ENCODE data around the gene YPEL2.
"Not testable (repeated sequence)": the region's sequence is repeated elsewhere in the genome, so short reads cannot be mapped to it uniquely, and the experiment has no call there.

Gene YPEL2, protein sequence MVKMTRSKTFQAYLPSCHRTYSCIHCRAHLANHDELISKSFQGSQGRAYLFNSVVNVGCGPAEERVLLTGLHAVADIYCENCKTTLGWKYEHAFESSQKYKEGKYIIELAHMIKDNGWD

GRCh38 chr17:59331129-59331928, at the start of gene YPEL2:
Gene YPEL2 (plus strand): TSS chr17:59331655. CDS start chr17:59353410, 21,755 bp downstream.
- Histone ChIP-seq H3K27me3 (replicated peaks; ENCODE audit: control insufficient read depth, insufficient read depth, low read length) (no peaks in the 10 kb centered on the region), H3K36me3 (ENCODE audit: control insufficient read depth, insufficient read depth, low read length) (no peaks in the 10 kb centered on the region), H3K4me3 (replicated peaks; ENCODE audit: low read depth, low read length) (peak within 1 kb of the TSS; percentile 70)
- TF ChIP-seq, protein P1, sequence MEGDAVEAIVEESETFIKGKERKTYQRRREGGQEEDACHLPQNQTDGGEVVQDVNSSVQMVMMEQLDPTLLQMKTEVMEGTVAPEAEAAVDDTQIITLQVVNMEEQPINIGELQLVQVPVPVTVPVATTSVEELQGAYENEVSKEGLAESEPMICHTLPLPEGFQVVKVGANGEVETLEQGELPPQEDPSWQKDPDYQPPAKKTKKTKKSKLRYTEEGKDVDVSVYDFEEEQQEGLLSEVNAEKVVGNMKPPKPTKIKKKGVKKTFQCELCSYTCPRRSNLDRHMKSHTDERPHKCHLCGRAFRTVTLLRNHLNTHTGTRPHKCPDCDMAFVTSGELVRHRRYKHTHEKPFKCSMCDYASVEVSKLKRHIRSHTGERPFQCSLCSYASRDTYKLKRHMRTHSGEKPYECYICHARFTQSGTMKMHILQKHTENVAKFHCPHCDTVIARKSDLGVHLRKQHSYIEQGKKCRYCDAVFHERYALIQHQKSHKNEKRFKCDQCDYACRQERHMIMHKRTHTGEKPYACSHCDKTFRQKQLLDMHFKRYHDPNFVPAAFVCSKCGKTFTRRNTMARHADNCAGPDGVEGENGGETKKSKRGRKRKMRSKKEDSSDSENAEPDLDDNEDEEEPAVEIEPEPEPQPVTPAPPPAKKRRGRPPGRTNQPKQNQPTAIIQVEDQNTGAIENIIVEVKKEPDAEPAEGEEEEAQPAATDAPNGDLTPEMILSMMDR (IDR thresholded peaks at IDR 0.05; ENCODE audit: insufficient read depth, low read length, poor library complexity, severe bottlenecking), result no peak
- peak; percentile 86 for DNase-seq (ENCODE audit: extremely low read depth, insufficient read length)

DNA sequence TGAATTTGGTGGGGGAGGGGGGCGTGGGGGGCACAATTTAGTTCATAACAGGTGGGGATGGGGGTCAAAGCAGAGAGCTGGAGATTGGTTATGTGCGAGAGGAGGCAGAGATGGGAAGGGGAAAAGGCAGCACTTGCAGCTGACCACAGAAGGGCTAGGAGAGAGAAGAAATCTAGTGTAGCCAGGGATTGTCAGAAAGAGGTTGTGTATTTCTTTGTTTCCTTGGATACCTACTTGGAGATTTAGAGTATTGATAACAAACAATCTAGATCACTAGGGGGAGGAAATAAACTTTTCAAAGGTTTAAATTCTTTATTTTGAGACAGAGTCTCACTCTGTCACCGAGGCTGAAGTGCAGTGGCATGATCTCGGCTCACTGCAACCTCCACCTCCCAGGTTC, 47.1 kb upstream of the YPEL2 start:
- TF ChIP-seq, protein P1 (IDR thresholded peaks at IDR 0.05; ENCODE audit: insufficient read depth, low read length, poor library complexity, severe bottlenecking), result no peak
- H3K27me3 ChIP-seq (replicated peaks; ENCODE audit: control insufficient read depth, insufficient read depth, low read length), result no peaks in the 10 kb centered on the region
- no peak overlapping the region for H3K4me3 ChIP-seq (replicated peaks; ENCODE audit: low read depth, low read length)
- no peaks in the 10 kb centered on the region for H3K36me3 ChIP-seq (ENCODE audit: control insufficient read depth, insufficient read depth, low read length)
- no peak for DNase-seq (ENCODE audit: extremely low read depth, insufficient read length)

DNA sequence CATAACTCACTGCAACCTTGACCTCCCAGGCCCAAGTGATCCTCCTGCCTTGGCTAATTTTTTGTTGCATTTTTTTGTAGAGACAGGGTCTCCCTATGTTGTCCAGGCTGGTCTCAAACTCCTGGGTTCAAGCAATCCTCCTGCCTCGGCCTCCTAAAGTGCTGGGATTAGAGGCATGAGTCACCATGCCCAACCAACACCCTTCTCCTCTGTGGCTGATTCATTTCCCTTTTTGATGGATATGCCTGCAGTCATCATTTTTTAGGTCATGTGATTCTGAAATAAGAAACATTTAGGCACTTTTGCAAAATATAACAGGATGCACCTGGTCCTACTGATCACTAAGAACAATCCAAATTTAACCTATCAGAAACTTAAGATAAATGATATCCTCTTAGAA, 44.0 kb upstream of the YPEL2 start:
- Histone ChIP-seq H3K27me3 (replicated peaks; ENCODE audit: control insufficient read depth, insufficient read depth, low read length) (no peaks in the 10 kb centered on the region), H3K36me3 (ENCODE audit: control insufficient read depth, insufficient read depth, low read length) (no peaks in the 10 kb centered on the region), H3K4me3 (replicated peaks; ENCODE audit: low read depth, low read length) (no peak overlapping the region)
- TF ChIP-seq, protein P1 (IDR thresholded peaks at IDR 0.05; ENCODE audit: insufficient read depth, low read length, poor library complexity, severe bottlenecking), result no peak
- no peak for DNase-seq (ENCODE audit: extremely low read depth, insufficient read length)

- DNase-seq (ENCODE audit: extremely low read depth, insufficient read length), result no peak
- TF ChIP-seq, protein P1 (IDR thresholded peaks at IDR 0.05; ENCODE audit: insufficient read depth, low read length, poor library complexity, severe bottlenecking), result no peak
- H3K36me3 ChIP-seq (ENCODE audit: control insufficient read depth, insufficient read depth, low read length), result no peaks in the 10 kb centered on the region
- no peaks in the 10 kb centered on the region for H3K27me3 ChIP-seq (replicated peaks; ENCODE audit: control insufficient read depth, insufficient read depth, low read length)
- H3K4me3 ChIP-seq (replicated peaks; ENCODE audit: low read depth, low read length), result no peak overlapping the region
These were observed 43.6 kb upstream of the YPEL2 start for GRCh38 chr17:59287891-59288290.

- no peak for DNase-seq (ENCODE audit: extremely low read depth, insufficient read length)
- Histone ChIP-seq H3K36me3 (ENCODE audit: control insufficient read depth, insufficient read depth, low read length) (no peaks in the 10 kb centered on the region), H3K27me3 (replicated peaks; ENCODE audit: control insufficient read depth, insufficient read depth, low read length) (no peaks in the 10 kb centered on the region), H3K4me3 (replicated peaks; ENCODE audit: low read depth, low read length) (no peak overlapping the region)
- TF ChIP-seq, protein P1 (IDR thresholded peaks at IDR 0.05; ENCODE audit: insufficient read depth, low read length, poor library complexity, severe bottlenecking), result no peak
These were observed 41.5 kb upstream of the YPEL2 start for GRCh38 chr17:59289981-59290301.

GRCh38 chr17:59290302-59290998, 41.0 kb upstream of the YPEL2 start:
- DNase-seq (ENCODE audit: extremely low read depth, insufficient read length); H3K27me3 ChIP-seq (replicated peaks; ENCODE audit: control insufficient read depth, insufficient read depth, low read length); H3K36me3 ChIP-seq (ENCODE audit: control insufficient read depth, insufficient read depth, low read length); H3K4me3 ChIP-seq (replicated peaks; ENCODE audit: low read depth, low read length): not testable (repeated sequence)
